HepG2 (cell line): ENCODE measurements around the gene DEPDC5. TPM values are rescaled to one million over a fixed set of nuclear protein-coding genes. Genes with fewer than 3 reads are reported as not detected.

Experiments
- ATAD3A ChIP-seq: sonication (generic); formaldehyde crosslinking; IDR thresholded peaks from 2 replicates; pipeline ENCODE4 v1.4.0; 2020; ENCODE audit warnings: missing genetic modification reagents
- BCL3 ChIP-seq: sonication (generic); formaldehyde crosslinking; IDR thresholded peaks from 2 replicates; pipeline ENCODE4 v1.5.1; 2020; ENCODE audit warnings: mild to moderate bottlenecking, missing genetic modification reagents, moderate library complexity
- CHD4 ChIP-seq: fragments of 200-600 bp; sonication (generic); IDR thresholded peaks from 2 replicates; pipeline ENCODE4 v1.7.0; 2017; ENCODE audit warnings: mild to moderate bottlenecking, low read length, borderline replicate concordance
- DPF2 ChIP-seq: sonication (generic); formaldehyde crosslinking; IDR thresholded peaks from 2 replicates; pipeline ENCODE4 v1.4.0; 2020; ENCODE audit warnings: mild to moderate bottlenecking, low read depth, missing genetic modification reagents, borderline replicate concordance
- E2F5 ChIP-seq: sonication (generic); formaldehyde crosslinking; conservative IDR thresholded peaks from 2 replicates; pipeline ENCODE4 v1.4.0; 2020; ENCODE audit warnings: missing genetic modification reagents
- GLI4 ChIP-seq: sonication (generic); formaldehyde crosslinking; IDR thresholded peaks from 2 replicates; pipeline ENCODE4 v1.5.1; 2020; ENCODE audit warnings: missing genetic modification reagents, mild to moderate bottlenecking, moderate library complexity, borderline replicate concordance
- ISX ChIP-seq: sonication (generic); formaldehyde crosslinking; conservative IDR thresholded peaks from 2 replicates; pipeline ENCODE4 v1.5.0; 2020; ENCODE audit warnings: missing genetic modification reagents
- MXD1 ChIP-seq: sonication (generic); formaldehyde crosslinking; IDR thresholded peaks from 2 replicates; pipeline ENCODE4 v1.4.0; 2020; ENCODE audit warnings: mild to moderate bottlenecking, missing genetic modification reagents
- NFAT5 ChIP-seq: sonication (generic); formaldehyde crosslinking; IDR thresholded peaks from 2 replicates; pipeline ENCODE4 v1.4.0; 2020; ENCODE audit warnings: missing genetic modification reagents
- XRCC5 ChIP-seq: fragments of 200-400 bp; formaldehyde crosslinking; optimal IDR thresholded peaks from 2 replicates; pipeline ENCODE3; 2017; ENCODE audit warnings: mild to moderate bottlenecking, low read length
- ZFP90 ChIP-seq: sonication (generic); formaldehyde crosslinking; IDR thresholded peaks from 2 replicates; pipeline ENCODE4 v1.8.0; 2022; ENCODE audit warnings: missing genetic modification reagents, mild to moderate bottlenecking, inconsistent platforms, borderline replicate concordance
- ZNF12 ChIP-seq: sonication (generic); formaldehyde crosslinking; IDR thresholded peaks from 2 replicates; pipeline ENCODE4 v1.5.0; 2020; ENCODE audit warnings: missing genetic modification reagents
- ZNF225 ChIP-seq: sonication (generic); formaldehyde crosslinking; IDR thresholded peaks from 2 replicates; pipeline ENCODE4 v1.4.0; 2020; ENCODE audit warnings: mild to moderate bottlenecking, missing genetic modification reagents
- ZNF329 ChIP-seq: sonication (generic); formaldehyde crosslinking; IDR thresholded peaks from 2 replicates; pipeline ENCODE4 v1.9.0; 2021; ENCODE audit warnings: low read depth, mild to moderate bottlenecking, missing genetic modification reagents
- ZNF414 ChIP-seq: sonication (generic); formaldehyde crosslinking; IDR thresholded peaks from 2 replicates; pipeline ENCODE4 v1.5.0; 2020; ENCODE audit warnings: missing genetic modification reagents
- ZNF678 ChIP-seq: sonication (generic); formaldehyde crosslinking; IDR thresholded peaks from 2 replicates; pipeline ENCODE4 v1.4.0; 2020; ENCODE audit warnings: mild to moderate bottlenecking, missing genetic modification reagents
- ZNF781 ChIP-seq: sonication (generic); formaldehyde crosslinking; IDR thresholded peaks from 2 replicates; pipeline ENCODE4 v1.5.1; 2020; ENCODE audit warnings: borderline replicate concordance, mild to moderate bottlenecking, missing genetic modification reagents; ENCODE audit errors: not compliant biosample characterization
- ZNF784 ChIP-seq: sonication (generic); formaldehyde crosslinking; IDR thresholded peaks from 2 replicates; pipeline ENCODE4 v1.5.1; 2020; ENCODE audit warnings: missing genetic modification reagents, mild to moderate bottlenecking, borderline replicate concordance
- ZZZ3 ChIP-seq: sonication (generic); formaldehyde crosslinking; IDR thresholded peaks from 2 replicates; pipeline ENCODE4 v1.4.0; 2020; ENCODE audit warnings: missing genetic modification reagents, mild to moderate bottlenecking, borderline replicate concordance
- polyA plus RNA-seq, 8 experiments: library from polyadenylated mRNA; depleted of rRNA in 3 of 8; stranded (reverse) in 7 of 8; unstranded in 1 of 8; fragments of >200 nt; fragmentation: Illumina TruSeq in 4 of 8; extraction: Trizol in 4 of 8; gene quantifications; 2 replicates each; pipeline versions ENCODE4 v1.2.1 to v1.2.3, GENCODE V29; 2011 to 2016; ENCODE audit warnings: low read depth in 4 of 8, missing spikeins in 1 of 8, mixed read lengths in 1 of 8; ENCODE audit not compliant: insufficient read depth in 1 of 8
- total RNA-seq, 5 experiments: library from RNA; depleted of rRNA; stranded (reverse); fragments of >200 nt; fragmentation: Illumina TruSeq; extraction: Trizol; gene quantifications; 2 replicates each; pipeline ENCODE4 v1.2.3, GENCODE V29; 2016; ENCODE audit warnings: low read depth in 1 of 5

The DEPDC5 gene
- total and polyA plus RNA-seq, 2 of the 13 experiments (the other 11 are each of a cell fraction or from before 2014, with no cell fraction given): 9.8 to 12.4 TPM

- TF ChIP-seq NFAT5 (CRISPR knock-in tag) (no peak), ATAD3A (CRISPR knock-in tag) (no peak), ZZZ3 (CRISPR knock-in tag) (no peak), BCL3 (CRISPR knock-in tag) (peak; percentile 96), ZNF414 (CRISPR knock-in tag) (no peak; the same call in 1 of the 2 replicates), E2F5 (peak; percentile 49; the same call in 1 of the 2 replicates), ISX (CRISPR knock-in tag) (no peak), ZNF225 (CRISPR knock-in tag) (0 out of 2 replicates have a peak, but pooled peaks have one; percentile 52), ZNF329 (CRISPR knock-in tag) (peak; percentile 54; the same call in 1 of the 2 replicates), ZNF12 (CRISPR knock-in tag) (0 out of 2 replicates have a peak, but pooled peaks have one; percentile 11), ZNF781 (CRISPR knock-in tag) (peak; percentile 57), DPF2 (CRISPR knock-in tag) (no peak), ZNF678 (CRISPR knock-in tag) (no peak), GLI4 (CRISPR knock-in tag) (no peak), CHD4 (no peak), MXD1 (CRISPR knock-in tag) (peak; percentile 78; the same call in 1 of the 2 replicates), ZNF784 (CRISPR knock-in tag) (no peak; the same call in 1 of the 2 replicates), XRCC5 (peak; percentile 89), ZFP90 (CRISPR knock-in tag) (peak; percentile 91)
Observed at GRCh38 chr22:31749636-31750364, 4.0 kb upstream of the DEPDC5 start, which contains the start of gene PRR14L (continued).
